Pancreas (tissue), 10 donors: ENCODE data around the gene RASAL2. TPM values are rescaled to one million over a fixed set of nuclear protein-coding genes. Genes with fewer than 3 reads are reported as not detected.

Source experiments
- ATAC-seq, 4 donors: fragments of 200-7000 bp; cut with Tn5 transposase; one replicate each; pipeline versions ENCODE4 v1.8.0 to v1.9.1; 2020; ENCODE audit warnings: mild to moderate bottlenecking in 4 of 4, moderate library complexity in 4 of 4
- DNase-seq, 6 donors: peaks; one replicate each; pipeline ENCODE4 v3.0.0-alpha.2; 2020
- FAIRE-seq: peaks from 2 replicates; lab custom pipeline; 2012; peaks lifted over from hg19 to GRCh38; lab: Jason Lieb, UNC
- H3K27ac ChIP-seq, 4 donors: fragments of 200-600 bp; sonication (generic); 1 replicate in 3 of 4; 2 replicates in 1 of 4; pipeline versions ENCODE4 v1.5.0 to v1.8.0; 2020
- H3K27me3 ChIP-seq, 4 donors: fragments of 200-600 bp; one replicate each; pipeline ENCODE4 v1.8.0; 2021
- H3K36me3 ChIP-seq, 3 donors: fragments of 200-600 bp; sonication (generic) in 1 of 3; one replicate each; pipeline versions ENCODE4 v1.5.0 to v1.8.0; 2020 to 2021
- H3K4me1 ChIP-seq, 3 donors: fragments of 200-600 bp; one replicate each; pipeline ENCODE4 v1.8.0; 2021
- H3K4me3 ChIP-seq, 4 donors: fragments of 200-600 bp; sonication (generic) in 2 of 4; one replicate each; pipeline versions ENCODE4 v1.5.0 to v1.8.0; 2020 to 2021
- H3K9me3 ChIP-seq, 4 donors: fragments of 200-600 bp; one replicate each; pipeline ENCODE4 v1.8.0; 2021
- WGBS, 2 donors: extraction: QIAGEN DNeasy Blood & Tissue Kit; methylation state at CpG; one replicate each; pipeline ENCODE4 v1.1.7; 2013; 5-methylcytosine and 5-hydroxymethylcytosine counted together
- intact Hi-C, 3 donors: fragments of 100-400 bp; cut with DNase I; formaldehyde crosslinking; loops; one replicate each; pipeline versions ENCODE4 v1.11.1 to v1.14.2; 2022
- polyA plus RNA-seq, 2 donors: library from polyadenylated mRNA; stranded (reverse); fragments of 200-250 nt; gene quantifications; one replicate each; pipeline ENCODE4 v1.2.3, GENCODE V29; 2013
- total RNA-seq, 6 donors: library from RNA; stranded (reverse); fragmentation: NEBNext Ultra II Directional in 4 of 6; extraction: Animal tissue kit (Norgen Biotek cat#: 25700) in 4 of 6; gene quantifications; one replicate each; pipeline versions ENCODE4 v1.2.1 to v1.2.4, GENCODE V29; 2021 to 2023
- TF ChIP-seq, protein P1 (sequence below), 4 donors: fragments of 200-600 bp; sonication (generic) in 3 of 4; IDR thresholded peaks; one replicate each; pipeline versions ENCODE4 v1.5.0 to v1.8.0; 2021; ENCODE audit warnings: antibody characterized with exemption in 4 of 4
- donor health status: healthy with polysubstance abuse.
- donor health status: DM: no; HTN: no; CAD: no; lungs with moderate emphysema.
- donor health status: DM: no; HTN: no; CAD: no.
- donor health status: control.
- donor health status: control.
- donor health status: Bipolar disorder and iron deficiency.
- donor health status: DM: yes; HTN: yes; CAD: no.
- donor health status: DM: no; HTN: no; CAD: no.
- donor health status: DM: no; HTN: no; CAD: no.
- donor health status: DM: yes; HTN: yes; CAD: no.

RASAL2 gene
- total and polyA plus RNA-seq, 8 donors, result 2.5 to 12.9 (median 4.9) TPM

DNA sequence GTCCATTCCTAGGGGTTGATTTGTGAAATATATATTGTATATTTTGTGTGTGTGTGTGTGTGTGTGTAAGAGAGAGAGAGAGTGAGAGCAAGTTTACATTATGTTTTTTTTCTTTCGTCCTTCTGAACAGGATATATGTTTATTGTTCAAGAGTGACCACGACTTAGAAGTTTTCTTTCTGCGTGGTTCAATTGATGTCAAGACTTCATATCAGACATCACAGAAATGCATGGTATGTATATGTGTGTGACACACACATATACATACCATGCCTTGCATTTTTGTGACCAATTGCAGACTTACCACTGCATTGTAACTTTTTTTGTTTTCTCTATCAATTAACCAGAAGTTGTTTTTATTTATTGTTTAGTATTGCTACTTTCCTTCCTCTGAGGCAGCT is 2.5 kb downstream of the RASAL2 start:
- no peak overlapping the region for H3K27ac ChIP-seq
- H3K4me1 ChIP-seq, result peaks cover 0 to 5% (median 0%) of the 10 kb centered on the region in 3 donors
- no peaks in the 10 kb centered on the region for H3K27me3 ChIP-seq
- intact Hi-C loops, result no loop called here
- FAIRE-seq, result no peak
- 72 to 81% methylated on average over 3 of the region's 3 CpGs for WGBS, 2 donors
- ATAC-seq, result no peak
- DNase-seq, result no peak
- no peak overlapping the region for H3K4me3 ChIP-seq
- TF ChIP-seq, protein P1, sequence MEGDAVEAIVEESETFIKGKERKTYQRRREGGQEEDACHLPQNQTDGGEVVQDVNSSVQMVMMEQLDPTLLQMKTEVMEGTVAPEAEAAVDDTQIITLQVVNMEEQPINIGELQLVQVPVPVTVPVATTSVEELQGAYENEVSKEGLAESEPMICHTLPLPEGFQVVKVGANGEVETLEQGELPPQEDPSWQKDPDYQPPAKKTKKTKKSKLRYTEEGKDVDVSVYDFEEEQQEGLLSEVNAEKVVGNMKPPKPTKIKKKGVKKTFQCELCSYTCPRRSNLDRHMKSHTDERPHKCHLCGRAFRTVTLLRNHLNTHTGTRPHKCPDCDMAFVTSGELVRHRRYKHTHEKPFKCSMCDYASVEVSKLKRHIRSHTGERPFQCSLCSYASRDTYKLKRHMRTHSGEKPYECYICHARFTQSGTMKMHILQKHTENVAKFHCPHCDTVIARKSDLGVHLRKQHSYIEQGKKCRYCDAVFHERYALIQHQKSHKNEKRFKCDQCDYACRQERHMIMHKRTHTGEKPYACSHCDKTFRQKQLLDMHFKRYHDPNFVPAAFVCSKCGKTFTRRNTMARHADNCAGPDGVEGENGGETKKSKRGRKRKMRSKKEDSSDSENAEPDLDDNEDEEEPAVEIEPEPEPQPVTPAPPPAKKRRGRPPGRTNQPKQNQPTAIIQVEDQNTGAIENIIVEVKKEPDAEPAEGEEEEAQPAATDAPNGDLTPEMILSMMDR (IDR thresholded peaks at IDR 0.05), result no peak
- H3K36me3 ChIP-seq, result no peaks in the 10 kb centered on the region
- no peaks in the 10 kb centered on the region for H3K9me3 ChIP-seq

GRCh38 chr1:178098262-178098661 is 4.4 kb downstream of the RASAL2 start:
- no peak for FAIRE-seq
- TF ChIP-seq, protein P1 (IDR thresholded peaks at IDR 0.05), result no peak
- no peaks in the 10 kb centered on the region for H3K9me3 ChIP-seq
- H3K4me3 ChIP-seq, result no peak overlapping the region
- H3K36me3 ChIP-seq, result no peaks in the 10 kb centered on the region
- no peaks in the 10 kb centered on the region for H3K27me3 ChIP-seq
- 79 to 83% methylated on average over 3 of the region's 3 CpGs for WGBS, 2 donors
- ATAC-seq, result no peak
- no peak for DNase-seq
- intact Hi-C loops, result no loop called here
- no peak overlapping the region for H3K27ac ChIP-seq
- peaks cover 0 to 5% (median 0%) of the 10 kb centered on the region in 3 donors for H3K4me1 ChIP-seq

DNA sequence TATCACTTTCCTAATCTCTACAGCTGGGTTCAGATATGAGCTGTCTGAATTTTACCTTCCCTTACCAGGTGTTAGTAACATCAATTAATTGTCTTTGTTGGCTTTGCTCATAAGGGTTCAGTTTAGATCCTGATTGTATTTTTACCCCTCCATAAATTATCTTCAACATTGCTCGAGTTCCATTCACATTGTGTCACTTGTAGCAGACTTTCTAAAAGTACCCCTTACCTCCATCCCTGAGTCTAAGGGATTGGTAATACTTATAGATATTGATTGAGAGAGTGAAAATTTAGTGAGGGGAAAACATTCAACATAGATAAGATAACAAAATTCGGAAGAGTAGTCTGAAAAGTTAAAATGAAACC is 7.3 kb downstream of the RASAL2 start:
- FAIRE-seq (no peak), ATAC-seq (no peak), DNase-seq (no peak)
- WGBS, 2 donors, result 36 to 38% methylated on average over 2 of the region's 2 CpGs
- Histone ChIP-seq H3K27me3 (no peaks in the 10 kb centered on the region), H3K4me1 (no peaks in the 10 kb centered on the region), H3K4me3 (no peak overlapping the region), H3K36me3 (no peaks in the 10 kb centered on the region), H3K27ac (no peak overlapping the region), H3K9me3 (no peaks in the 10 kb centered on the region)
- TF ChIP-seq, protein P1 (IDR thresholded peaks at IDR 0.05), result no peak
- intact Hi-C loops, result no loop called here

DNA sequence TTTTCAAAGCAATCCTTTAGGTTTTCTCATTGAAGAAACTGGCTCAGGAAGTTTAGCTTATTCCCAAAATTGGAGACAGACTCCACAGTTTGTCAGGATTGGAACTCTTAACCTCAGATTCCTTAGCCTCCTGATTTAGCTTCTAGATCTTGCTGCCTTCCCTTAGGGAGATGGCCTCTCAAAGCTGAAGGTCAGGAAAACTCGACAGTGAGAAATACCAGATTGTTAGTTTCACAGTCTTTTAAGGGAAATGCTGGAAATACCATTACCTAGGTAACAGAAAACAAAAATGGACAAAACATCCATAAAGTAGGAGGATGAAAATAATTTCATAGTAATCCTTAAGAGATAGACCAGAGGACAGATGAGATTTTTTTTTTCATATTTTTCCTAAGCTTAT is 7.8 kb downstream of the RASAL2 start:
- ATAC-seq, result no peak
- H3K4me1 ChIP-seq, result no peaks in the 10 kb centered on the region
- TF ChIP-seq, protein P1 (IDR thresholded peaks at IDR 0.05), result no peak
- 52 to 55% methylated on average over 1 of the region's 1 CpG for WGBS, 2 donors
- no peak for DNase-seq
- no peaks in the 10 kb centered on the region for H3K36me3 ChIP-seq
- no peak for FAIRE-seq
- H3K27me3 ChIP-seq, result no peaks in the 10 kb centered on the region
- intact Hi-C loops, result no loop called here
- no peak overlapping the region for H3K4me3 ChIP-seq
- no peak overlapping the region for H3K27ac ChIP-seq
- no peaks in the 10 kb centered on the region for H3K9me3 ChIP-seq

DNA sequence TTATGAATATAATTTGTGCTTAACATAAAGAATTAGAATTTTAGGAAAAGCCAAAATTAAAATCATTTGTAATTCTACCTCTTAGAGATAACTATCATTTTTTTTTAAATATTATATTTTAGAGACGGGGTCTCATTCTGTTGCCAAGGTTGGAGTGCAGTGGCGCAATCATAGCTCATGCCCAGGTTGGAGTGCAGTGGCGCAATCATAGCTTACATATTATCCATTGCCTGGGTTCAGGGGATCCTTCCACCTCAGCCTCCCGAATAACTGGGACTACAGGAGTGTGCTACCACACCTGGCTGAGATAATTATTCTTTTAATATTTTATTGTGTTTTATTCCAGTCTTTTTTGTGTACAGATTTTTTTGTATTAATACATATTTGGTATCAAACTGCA is 8.3 kb downstream of the RASAL2 start:
- Histone ChIP-seq H3K36me3 (no peaks in the 10 kb centered on the region), H3K4me1 (no peaks in the 10 kb centered on the region), H3K4me3 (no peak overlapping the region), H3K27ac (no peak overlapping the region), H3K27me3 (no peaks in the 10 kb centered on the region), H3K9me3 (no peaks in the 10 kb centered on the region)
- FAIRE-seq, result no peak
- WGBS, 2 donors, result 79 to 82% methylated on average over 4 of the region's 4 CpGs
- intact Hi-C loops, result no loop called here
- no peak for DNase-seq
- ATAC-seq, result no peak
- TF ChIP-seq, protein P1 (IDR thresholded peaks at IDR 0.05), result no peak
